Measurements from ENCODE around the gene SPEF2. TPM values are rescaled to one million over a fixed set of nuclear protein-coding genes. Genes with fewer than 3 reads are reported as not detected.

The SPEF2 gene, protein sequence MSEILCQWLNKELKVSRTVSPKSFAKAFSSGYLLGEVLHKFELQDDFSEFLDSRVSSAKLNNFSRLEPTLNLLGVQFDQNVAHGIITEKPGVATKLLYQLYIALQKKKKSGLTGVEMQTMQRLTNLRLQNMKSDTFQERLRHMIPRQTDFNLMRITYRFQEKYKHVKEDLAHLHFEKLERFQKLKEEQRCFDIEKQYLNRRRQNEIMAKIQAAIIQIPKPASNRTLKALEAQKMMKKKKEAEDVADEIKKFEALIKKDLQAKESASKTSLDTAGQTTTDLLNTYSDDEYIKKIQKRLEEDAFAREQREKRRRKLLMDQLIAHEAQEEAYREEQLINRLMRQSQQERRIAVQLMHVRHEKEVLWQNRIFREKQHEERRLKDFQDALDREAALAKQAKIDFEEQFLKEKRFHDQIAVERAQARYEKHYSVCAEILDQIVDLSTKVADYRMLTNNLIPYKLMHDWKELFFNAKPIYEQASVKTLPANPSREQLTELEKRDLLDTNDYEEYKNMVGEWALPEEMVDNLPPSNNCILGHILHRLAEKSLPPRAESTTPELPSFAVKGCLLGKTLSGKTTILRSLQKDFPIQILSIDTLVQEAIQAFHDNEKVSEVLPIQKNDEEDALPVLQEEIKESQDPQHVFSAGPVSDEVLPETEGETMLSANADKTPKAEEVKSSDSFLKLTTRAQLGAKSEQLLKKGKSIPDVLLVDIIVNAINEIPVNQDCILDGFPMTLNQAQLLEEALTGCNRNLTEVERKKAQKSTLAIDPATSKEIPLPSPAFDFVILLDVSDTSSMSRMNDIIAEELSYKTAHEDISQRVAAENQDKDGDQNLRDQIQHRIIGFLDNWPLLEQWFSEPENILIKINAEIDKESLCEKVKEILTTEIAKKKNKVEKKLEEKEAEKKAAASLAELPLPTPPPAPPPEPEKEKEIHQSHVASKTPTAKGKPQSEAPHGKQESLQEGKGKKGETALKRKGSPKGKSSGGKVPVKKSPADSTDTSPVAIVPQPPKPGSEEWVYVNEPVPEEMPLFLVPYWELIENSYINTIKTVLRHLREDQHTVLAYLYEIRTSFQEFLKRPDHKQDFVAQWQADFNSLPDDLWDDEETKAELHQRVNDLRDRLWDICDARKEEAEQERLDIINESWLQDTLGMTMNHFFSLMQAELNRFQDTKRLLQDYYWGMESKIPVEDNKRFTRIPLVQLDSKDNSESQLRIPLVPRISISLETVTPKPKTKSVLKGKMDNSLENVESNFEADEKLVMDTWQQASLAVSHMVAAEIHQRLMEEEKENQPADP (N-terminal part only)
- 1 to 10 TPM; 2.2 to 5.1 (median 4.9) TPM for polyA plus RNA-seq

DNA sequence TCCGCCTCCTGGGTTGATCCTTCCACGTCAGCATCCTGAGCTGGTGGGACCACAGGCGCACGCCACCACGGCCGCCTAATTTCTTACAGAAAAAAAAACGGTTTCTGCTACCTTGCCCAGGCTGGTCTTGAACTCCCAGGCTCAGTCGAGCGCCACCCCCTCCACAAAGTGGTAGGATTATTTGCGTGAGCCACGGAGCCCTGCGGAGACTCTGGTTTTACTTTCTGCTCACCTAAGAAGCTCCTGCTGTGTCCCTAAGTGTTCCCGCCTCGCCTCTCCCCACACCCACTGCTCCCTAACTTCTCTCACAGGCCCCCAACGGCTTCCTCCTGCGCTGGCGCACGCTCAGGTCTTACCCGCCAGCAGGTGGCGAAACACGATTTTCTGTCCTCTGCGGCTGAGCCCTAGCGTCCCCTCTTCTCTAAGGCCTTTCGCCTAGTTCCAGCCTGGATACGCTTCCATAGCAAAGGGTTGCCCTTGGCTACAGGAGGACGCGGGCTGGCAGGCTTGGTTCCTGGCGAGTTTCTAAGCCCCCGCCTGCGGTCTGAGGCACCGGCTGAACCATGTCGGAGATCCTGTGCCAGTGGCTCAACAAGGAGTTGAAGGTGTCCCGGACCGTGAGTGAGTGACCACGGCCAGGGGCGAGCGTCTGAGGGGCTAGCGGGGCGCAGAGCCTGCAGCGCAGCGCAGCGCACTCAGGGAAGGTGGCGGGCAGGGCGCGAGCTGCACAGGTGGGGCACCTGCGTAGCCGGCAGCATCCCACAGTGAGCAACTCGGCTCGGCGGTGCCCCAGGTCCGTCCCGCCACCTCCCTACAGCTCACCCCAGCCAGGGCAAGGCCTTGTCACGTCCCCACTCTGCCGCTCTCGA is at the start of gene SPEF2:
SPEF2 (plus strand) TSS at position 429 of the 869 bp plus-strand sequence; CDS start at position 564, 135 bp downstream.
- peak within 1 kb of the TSS; percentile 85 to 99 (median 96) for H3K27ac Mint-ChIP-seq

DNA sequence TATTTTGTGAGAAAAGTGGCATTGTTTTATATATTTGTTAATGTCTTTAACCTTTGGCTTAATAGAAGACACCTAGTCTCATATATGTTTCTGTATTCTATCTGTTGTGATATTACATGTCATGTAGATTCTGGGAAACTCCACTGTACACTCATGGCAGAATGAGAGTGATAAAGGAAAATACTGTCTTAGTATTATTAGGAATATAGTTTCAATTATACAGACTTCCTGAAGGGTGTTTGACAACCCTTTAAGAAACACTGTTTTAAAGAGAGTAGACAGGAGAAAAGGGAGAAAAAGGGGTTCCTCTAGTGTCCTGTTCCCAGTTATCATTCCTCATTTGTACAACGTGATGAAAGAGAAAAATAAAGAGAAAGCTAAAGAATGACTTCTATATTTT is 42.1 kb upstream of the SPEF2 start:
- Mint-ChIP-seq H3K4me3 (no peak overlapping the region), H3K9me3 (peaks cover 0 to 5% (median 0%) of the 10 kb centered on the region in 6 donors), H3K36me3 (no peaks in the 10 kb centered on the region), H3K27ac (no peak overlapping the region), H3K27me3 (ENCODE audit: low read depth in 3 of 3) (peaks cover 0 to 4% (median 3%) of the 10 kb centered on the region in 3 donors), H3K4me1 (no peaks in the 10 kb centered on the region)
- DNase-seq, result no peak

More for the DNA sequence above, at the start of gene SPEF2:
- peak; percentile 68 to 79 (median 76) for DNase-seq
- peak within 1 kb of the TSS; percentile 91 to 98 (median 96) for H3K4me3 Mint-ChIP-seq
- H3K36me3 Mint-ChIP-seq, result peaks cover 0 to 3% (median 0%) of the 10 kb centered on the region in 3 donors
- peaks cover 0 to 4% (median 0%) of the 10 kb centered on the region in 6 donors for H3K9me3 Mint-ChIP-seq
- H3K27me3 Mint-ChIP-seq (ENCODE audit: low read depth in 3 of 3), result peaks cover 0 to 12% (median 3%) of the 10 kb centered on the region in 3 donors
- peaks cover 30 to 38% of the 10 kb centered on the region in 2 donors for H3K4me1 Mint-ChIP-seq

DNA sequence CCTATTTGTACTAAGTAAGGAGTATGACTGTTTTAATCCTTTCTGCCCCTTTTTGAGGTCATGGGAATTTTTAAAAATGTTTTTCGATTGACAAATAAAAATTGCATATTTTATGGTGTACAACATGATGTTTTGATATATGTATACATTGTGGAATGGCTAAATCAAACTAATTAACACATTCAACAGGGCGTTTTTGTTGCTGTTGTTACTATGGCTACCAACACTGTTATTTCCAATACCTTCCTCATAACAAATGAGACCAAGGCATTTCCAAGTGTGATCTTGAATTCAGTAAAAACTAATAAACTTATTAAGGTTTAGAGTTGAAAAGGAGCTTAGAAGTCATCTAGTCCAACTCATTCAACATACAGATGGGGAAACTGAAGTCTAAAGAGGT is 30.2 kb upstream of the SPEF2 start:
- Mint-ChIP-seq H3K27ac (no peak overlapping the region), H3K4me1 (no peaks in the 10 kb centered on the region), H3K27me3 (ENCODE audit: low read depth in 3 of 3) (peaks cover 0 to 19% (median 4%) of the 10 kb centered on the region in 3 donors), H3K36me3 (no peaks in the 10 kb centered on the region), H3K9me3 (peaks cover 0 to 3% (median 0%) of the 10 kb centered on the region in 6 donors), H3K4me3 (no peak overlapping the region)
- DNase-seq, result no peak

DNA sequence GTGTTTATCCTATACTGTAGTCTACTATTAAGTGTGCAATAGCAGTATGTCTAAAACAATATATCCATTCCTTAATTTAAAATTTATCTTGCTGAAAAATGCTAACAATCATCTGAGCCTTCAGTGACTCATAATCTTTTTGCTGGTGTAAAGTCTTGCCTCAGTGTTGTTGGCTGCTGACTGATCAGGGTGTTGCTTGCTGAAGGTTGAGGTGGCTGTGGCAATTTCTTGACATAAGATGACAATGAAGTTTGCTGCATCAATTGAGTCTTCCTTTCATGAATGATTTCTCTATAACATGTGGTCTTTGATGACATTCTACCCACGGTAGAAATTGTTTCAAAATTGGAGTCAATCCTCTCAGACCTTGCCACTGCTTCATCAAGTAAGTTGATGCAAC is 24.3 kb upstream of the SPEF2 start:
- no peak for DNase-seq
- Mint-ChIP-seq H3K4me3 (no peak overlapping the region), H3K4me1 (no peaks in the 10 kb centered on the region), H3K27me3 (ENCODE audit: low read depth in 3 of 3) (peaks cover 0 to 7% (median 5%) of the 10 kb centered on the region in 3 donors), H3K36me3 (no peaks in the 10 kb centered on the region), H3K27ac (no peak overlapping the region), H3K9me3 (no peaks in the 10 kb centered on the region)

DNA sequence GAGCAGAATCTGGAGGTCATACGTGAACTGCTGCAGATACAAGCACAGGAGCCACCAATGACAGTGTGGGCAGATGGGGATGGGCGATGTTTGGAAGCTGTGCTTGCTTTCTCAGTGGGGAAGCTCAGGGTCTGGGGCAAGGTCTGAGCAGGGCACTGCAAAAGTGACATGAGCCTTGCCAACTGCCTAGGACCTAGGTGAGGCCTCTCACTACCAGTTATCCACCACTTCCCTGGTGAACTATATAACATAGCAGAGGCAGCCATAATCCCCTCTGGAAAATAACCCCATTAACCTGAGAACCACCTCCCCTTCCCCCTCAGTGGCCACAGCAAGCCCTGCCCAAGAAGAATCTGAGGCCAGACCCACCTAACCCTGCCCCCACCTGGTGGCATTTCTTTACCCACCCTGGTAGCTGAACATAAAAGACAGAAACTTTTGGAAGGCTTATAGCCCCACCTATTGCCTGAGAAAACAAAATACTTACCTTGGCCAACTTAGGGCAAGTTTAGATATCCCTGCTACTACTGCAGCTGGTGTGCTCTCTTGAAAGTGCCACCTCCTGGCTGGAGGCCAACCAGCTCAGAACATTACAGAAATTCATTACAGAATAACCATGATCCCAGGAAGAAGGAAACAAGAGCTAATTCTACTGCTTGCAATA is 18.8 kb upstream of the SPEF2 start:
- Mint-ChIP-seq H3K27ac (no peak overlapping the region), H3K27me3 (ENCODE audit: low read depth in 3 of 3) (peaks cover 0 to 6% (median 2%) of the 10 kb centered on the region in 3 donors), H3K4me3 (no peak overlapping the region), H3K9me3 (peaks cover 0 to 5% (median 0%) of the 10 kb centered on the region in 6 donors), H3K36me3 (no peaks in the 10 kb centered on the region), H3K4me1 (no peaks in the 10 kb centered on the region)
- no peak for DNase-seq

DNA sequence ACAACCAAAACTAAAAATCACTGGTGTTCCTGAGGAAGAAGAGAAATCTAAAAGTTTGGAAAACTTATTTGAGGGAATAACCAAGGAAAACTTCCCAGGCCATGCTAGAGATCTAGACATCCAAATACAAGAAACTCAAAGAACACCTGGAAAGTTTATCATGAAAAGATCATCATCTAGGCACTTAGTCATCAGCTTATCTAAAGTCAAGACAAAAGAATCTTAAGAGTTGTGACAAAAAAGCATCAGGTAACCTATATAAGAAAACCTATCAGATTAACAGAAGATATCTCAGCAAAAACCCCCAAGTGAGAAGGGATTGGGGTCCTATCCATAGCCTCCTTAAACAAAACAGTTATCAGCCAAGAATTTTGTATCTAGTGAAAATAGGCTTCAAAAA is 17.1 kb upstream of the SPEF2 start:
- H3K4me3 Mint-ChIP-seq, result no peak overlapping the region
- peaks cover 2 to 6% (median 4%) of the 10 kb centered on the region in 3 donors for H3K27me3 Mint-ChIP-seq (ENCODE audit: low read depth in 3 of 3)
- H3K4me1 Mint-ChIP-seq, result no peaks in the 10 kb centered on the region
- DNase-seq, result no peak
- H3K27ac Mint-ChIP-seq, result no peak overlapping the region
- no peaks in the 10 kb centered on the region for H3K36me3 Mint-ChIP-seq
- peaks cover 0 to 5% (median 0%) of the 10 kb centered on the region in 6 donors for H3K9me3 Mint-ChIP-seq

DNA sequence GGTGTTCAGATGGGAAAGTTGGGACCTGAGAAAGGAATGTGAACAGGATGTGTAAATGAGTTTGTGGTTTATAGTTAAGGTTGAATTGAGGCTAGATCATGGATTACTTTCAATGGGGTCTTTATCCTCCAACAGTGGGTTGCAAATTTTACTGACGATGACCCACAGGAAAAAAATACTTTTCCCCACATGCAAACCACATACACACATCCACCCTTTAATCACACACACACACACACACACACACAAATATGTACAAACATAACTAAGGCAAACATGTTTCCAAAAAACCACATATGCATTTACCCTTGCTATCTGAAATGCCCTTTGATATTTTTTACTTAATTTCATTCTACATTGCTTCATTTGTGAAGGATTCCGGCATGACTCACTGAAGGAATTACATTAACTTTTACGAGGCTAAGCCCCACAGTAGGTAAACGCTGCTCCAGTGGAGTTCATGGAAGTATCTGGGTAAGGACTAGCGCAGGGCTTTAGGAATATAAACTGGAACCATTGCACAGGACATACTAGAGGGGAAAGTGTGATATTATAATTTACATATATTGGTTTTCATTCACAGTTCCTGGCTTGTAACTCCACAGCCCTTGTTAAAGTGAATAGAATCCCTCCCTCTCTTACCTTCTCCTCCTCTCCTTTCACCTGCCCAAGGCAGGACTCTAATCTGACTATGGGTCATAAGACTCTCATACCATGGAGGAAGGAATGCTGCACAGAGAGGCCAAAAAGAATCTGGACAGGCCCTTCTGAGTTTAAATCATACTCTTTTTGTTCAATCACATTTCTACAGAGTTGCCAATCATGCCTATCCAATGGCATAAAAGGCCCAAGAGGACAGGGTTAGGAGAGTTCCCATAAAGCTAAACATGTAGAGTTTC is 8.5 kb upstream of the SPEF2 start:
- DNase-seq, result no peak
- H3K36me3 Mint-ChIP-seq, result no peaks in the 10 kb centered on the region
- H3K9me3 Mint-ChIP-seq, result no peaks in the 10 kb centered on the region
- H3K4me3 Mint-ChIP-seq, result no peak overlapping the region
- no peak overlapping the region for H3K27ac Mint-ChIP-seq
- H3K4me1 Mint-ChIP-seq, result no peaks in the 10 kb centered on the region
- peaks cover 0 to 8% (median 3%) of the 10 kb centered on the region in 3 donors for H3K27me3 Mint-ChIP-seq (ENCODE audit: low read depth in 3 of 3)

DNA sequence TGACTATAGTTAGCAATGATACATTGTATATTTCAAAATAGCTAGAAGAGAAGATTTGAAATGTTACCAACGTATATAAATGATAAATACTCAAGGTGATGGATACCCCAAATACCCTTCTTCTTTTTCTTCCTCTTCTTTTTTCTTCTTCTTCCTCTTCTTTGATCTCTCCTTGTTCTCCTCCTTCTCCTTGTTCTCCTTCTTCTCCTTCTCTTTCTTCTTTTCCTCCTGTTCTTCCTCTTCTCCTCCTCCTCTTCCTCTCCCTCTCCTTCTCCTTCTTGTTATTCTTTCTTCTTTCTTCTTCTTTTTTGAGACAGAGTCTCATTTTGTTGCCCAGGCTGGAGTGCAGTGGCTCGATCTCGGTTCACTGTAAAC is 616 bp upstream of the SPEF2 start:
- peaks cover 0 to 12% (median 3%) of the 10 kb centered on the region in 3 donors for H3K27me3 Mint-ChIP-seq (ENCODE audit: low read depth in 3 of 3)
- peaks cover 30 to 37% of the 10 kb centered on the region in 2 donors for H3K4me1 Mint-ChIP-seq
- peak overlapping the region; percentile 91 to 98 (median 96) for H3K4me3 Mint-ChIP-seq
- H3K36me3 Mint-ChIP-seq, result peaks cover 0 to 3% (median 0%) of the 10 kb centered on the region in 3 donors
- DNase-seq, result no peak
- peak overlapping the region; percentile 85 to 99 (median 96) for H3K27ac Mint-ChIP-seq
- H3K9me3 Mint-ChIP-seq, result peaks cover 0 to 4% (median 0%) of the 10 kb centered on the region in 6 donors

DNA sequence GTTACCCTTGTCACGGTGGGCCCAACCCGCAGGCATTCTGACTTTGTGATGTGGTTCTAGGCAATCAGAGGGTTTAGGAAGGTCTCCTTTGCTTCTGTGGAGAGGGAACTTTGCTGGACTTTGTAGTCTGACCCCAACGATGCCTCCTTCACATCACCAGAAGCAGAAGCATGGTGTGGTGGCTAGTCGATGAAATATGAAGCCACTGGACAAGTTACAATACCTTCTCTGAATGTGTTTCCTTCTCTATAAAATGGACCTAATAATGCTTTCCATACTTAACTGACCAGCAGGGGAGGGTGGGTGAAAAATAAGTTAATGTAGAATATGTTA is 607 bp downstream of the SPEF2 start:
- peak overlapping the region; percentile 91 to 98 (median 96) for H3K4me3 Mint-ChIP-seq
- peaks cover 0 to 12% (median 2%) of the 10 kb centered on the region in 3 donors for H3K27me3 Mint-ChIP-seq (ENCODE audit: low read depth in 3 of 3)
- peaks cover 0 to 3% (median 0%) of the 10 kb centered on the region in 3 donors for H3K36me3 Mint-ChIP-seq
- peaks cover 0 to 4% (median 0%) of the 10 kb centered on the region in 6 donors for H3K9me3 Mint-ChIP-seq
- DNase-seq, result no peak
- peaks cover 34 to 44% of the 10 kb centered on the region in 2 donors for H3K4me1 Mint-ChIP-seq
- peak overlapping the region; percentile 57 to 99 (median 76) for H3K27ac Mint-ChIP-seq

DNA sequence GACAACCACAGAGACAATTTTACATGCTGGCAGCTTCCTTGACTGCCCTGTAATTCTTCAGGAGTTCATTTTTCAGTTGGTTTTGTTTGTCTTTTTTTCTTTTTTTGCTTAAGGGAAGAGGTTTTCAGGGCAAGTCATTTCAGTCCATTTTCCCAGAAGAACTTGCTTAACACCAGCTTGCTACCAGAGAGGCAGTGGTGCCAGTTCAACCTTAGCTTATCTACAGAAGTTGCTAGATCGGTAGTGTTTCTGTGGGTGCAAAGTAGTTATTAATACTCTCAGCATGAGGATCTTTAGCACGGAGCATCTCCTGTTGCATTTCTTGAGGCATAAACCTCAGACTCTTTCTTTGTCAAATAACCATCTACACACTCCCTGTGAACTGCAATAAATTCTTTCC is 1.1 kb downstream of the SPEF2 start:
- Mint-ChIP-seq H3K4me3 (peak overlapping the region; percentile 91 to 98 (median 96)), H3K36me3 (peaks cover 0 to 3% (median 0%) of the 10 kb centered on the region in 3 donors)
- DNase-seq, result no peak

DNA sequence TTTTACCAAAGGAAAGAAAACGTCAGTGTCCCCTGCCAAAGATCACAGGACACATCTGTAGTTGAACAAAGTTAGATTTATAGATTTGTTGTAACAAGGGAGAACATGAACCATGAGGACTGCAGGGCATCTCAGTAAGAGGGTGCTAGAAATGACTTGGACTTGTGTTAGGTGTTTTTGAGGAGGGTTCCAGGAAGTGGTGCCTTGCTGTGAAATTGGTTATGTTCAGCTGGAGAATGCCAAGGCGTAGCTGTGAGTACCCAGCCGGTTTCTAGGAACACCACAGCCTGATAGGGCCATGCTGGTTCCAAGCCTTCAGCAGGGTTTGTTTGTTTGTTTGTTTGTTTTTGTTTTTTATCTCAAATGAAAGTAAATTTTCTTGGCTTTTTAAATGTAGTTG is 5.3 kb downstream of the SPEF2 start:
- peaks cover 19 to 25% of the 10 kb centered on the region in 2 donors for H3K4me1 Mint-ChIP-seq
- H3K27ac Mint-ChIP-seq, result peak overlapping the region in 4 of 6 donors; percentile 6 to 58 (median 24)
- no peaks in the 10 kb centered on the region for H3K9me3 Mint-ChIP-seq
- no peak for DNase-seq
- peak overlapping the region in 1 of 5 donors; percentile 14 for H3K4me3 Mint-ChIP-seq
- no peaks in the 10 kb centered on the region for H3K36me3 Mint-ChIP-seq
- no peaks in the 10 kb centered on the region for H3K27me3 Mint-ChIP-seq (ENCODE audit: low read depth in 3 of 3)

More for the DNA sequence above, 1.1 kb downstream of the SPEF2 start:
- H3K9me3 Mint-ChIP-seq, result peaks cover 0 to 4% (median 0%) of the 10 kb centered on the region in 6 donors
- peak overlapping the region; percentile 57 to 99 (median 76) for H3K27ac Mint-ChIP-seq
- peaks cover 34 to 44% of the 10 kb centered on the region in 2 donors for H3K4me1 Mint-ChIP-seq
- H3K27me3 Mint-ChIP-seq (ENCODE audit: low read depth in 3 of 3), result peaks cover 0 to 12% (median 2%) of the 10 kb centered on the region in 3 donors

Measured in immature natural killer cell (primary cell).